OCI-LY7 (cell line): Measurements from ENCODE around the gene GRM4.

Experiments
- EZH2phosphoT487 ChIP-seq: fragments of 200-600 bp; sonication (generic); IDR thresholded peaks from 2 replicates; pipeline ENCODE4 v1.6.1; 2018; ENCODE audit warnings: low read depth, borderline replicate concordance, mild to moderate bottlenecking, mixed run types, antibody characterized with exemption, low read length, moderate library complexity, mixed read lengths
- TF ChIP-seq, protein P1 (sequence below): fragments of 200-600 bp; sonication (generic); conservative IDR thresholded peaks from 2 replicates; pipeline ENCODE4 v1.5.1; 2014; ENCODE audit warnings: mild to moderate bottlenecking, antibody characterized with exemption, low read length, moderate library complexity, mixed read lengths

DNA sequence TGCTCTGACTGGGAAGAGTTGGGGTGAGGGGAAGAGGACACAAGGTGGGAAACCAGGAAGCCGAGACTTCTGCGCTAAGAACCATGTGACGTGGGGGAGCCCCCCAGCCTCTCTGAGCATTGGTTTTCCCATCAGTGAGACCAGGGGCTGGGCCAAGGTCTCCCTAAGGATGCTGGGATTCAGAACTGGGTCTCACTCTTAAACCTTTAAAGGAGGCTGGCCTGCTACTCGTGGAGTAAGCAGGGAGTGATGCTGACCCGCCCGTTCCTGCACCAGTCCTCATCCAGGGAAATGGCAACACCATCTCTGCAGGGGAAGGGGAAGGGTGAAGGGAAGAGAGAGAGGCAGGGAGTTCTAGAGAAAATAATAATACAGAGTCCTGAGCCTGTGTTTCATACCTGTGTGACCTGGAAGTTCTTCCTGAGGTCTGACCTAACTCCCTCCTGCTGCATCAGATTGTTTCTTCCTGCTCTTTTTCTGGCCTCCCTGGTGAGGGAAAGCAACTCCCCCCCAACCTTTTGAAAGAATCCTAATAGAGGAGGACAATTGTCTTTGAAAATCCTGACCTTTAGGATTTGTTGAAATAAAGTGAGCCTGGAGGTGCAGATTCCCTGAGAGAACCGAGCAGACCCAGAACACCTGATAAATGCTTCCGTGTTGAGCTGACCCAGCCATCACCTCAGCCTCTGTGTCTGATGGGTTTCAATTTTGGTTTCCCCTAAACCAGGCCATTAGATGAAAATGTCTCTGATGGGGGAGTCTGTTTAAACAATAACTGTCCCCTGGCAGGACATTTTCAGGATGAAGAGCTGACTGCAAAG, 3.0 kb upstream of the GRM4 start:
- no peak for TF ChIP-seq EZH2phosphoT487
- TF ChIP-seq, protein P1, sequence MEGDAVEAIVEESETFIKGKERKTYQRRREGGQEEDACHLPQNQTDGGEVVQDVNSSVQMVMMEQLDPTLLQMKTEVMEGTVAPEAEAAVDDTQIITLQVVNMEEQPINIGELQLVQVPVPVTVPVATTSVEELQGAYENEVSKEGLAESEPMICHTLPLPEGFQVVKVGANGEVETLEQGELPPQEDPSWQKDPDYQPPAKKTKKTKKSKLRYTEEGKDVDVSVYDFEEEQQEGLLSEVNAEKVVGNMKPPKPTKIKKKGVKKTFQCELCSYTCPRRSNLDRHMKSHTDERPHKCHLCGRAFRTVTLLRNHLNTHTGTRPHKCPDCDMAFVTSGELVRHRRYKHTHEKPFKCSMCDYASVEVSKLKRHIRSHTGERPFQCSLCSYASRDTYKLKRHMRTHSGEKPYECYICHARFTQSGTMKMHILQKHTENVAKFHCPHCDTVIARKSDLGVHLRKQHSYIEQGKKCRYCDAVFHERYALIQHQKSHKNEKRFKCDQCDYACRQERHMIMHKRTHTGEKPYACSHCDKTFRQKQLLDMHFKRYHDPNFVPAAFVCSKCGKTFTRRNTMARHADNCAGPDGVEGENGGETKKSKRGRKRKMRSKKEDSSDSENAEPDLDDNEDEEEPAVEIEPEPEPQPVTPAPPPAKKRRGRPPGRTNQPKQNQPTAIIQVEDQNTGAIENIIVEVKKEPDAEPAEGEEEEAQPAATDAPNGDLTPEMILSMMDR: no peak
